WERI-Rb-1 (cell line): ENCODE data around the gene BPIFB3.

Experiments
- DNase-seq: peaks from one replicate; pipeline ENCODE4 v3.0.0-alpha.2; 2020
- H3K27ac ChIP-seq: fragments of 250-450 bp; sonication (Bioruptor Pico); 2 replicates; pipeline ENCODE4 v1.5.1; 2020; ENCODE audit warnings: mild to moderate bottlenecking, moderate library complexity
- H3K27me3 ChIP-seq: fragments of 250-450 bp; sonication (Bioruptor Pico); 2 replicates; pipeline ENCODE4 v1.5.1; 2021; ENCODE audit warnings: mild to moderate bottlenecking, low read depth, moderate library complexity; ENCODE audit not compliant: insufficient read depth, severe bottlenecking
- H3K36me3 ChIP-seq: fragments of 250-450 bp; sonication (Bioruptor Pico); 2 replicates; pipeline ENCODE4 v1.5.1; 2020; ENCODE audit warnings: mild to moderate bottlenecking, moderate library complexity
- H3K4me3 ChIP-seq: 2 replicates; pipeline ENCODE4 v1.5.1; 2011; ENCODE audit warnings: low read depth, mild to moderate bottlenecking, control low read depth, low read length
- H3K9me3 ChIP-seq: fragments of 250-450 bp; sonication (Bioruptor Pico); 2 replicates; pipeline ENCODE4 v1.5.1; 2021; ENCODE audit warnings: mild to moderate bottlenecking, moderate library complexity; ENCODE audit not compliant: severe bottlenecking
- TF ChIP-seq, protein P1 (sequence below): IDR thresholded peaks from 2 replicates; pipeline ENCODE4 v1.5.1; 2011; ENCODE audit warnings: low read depth, mild to moderate bottlenecking, control low read depth, inconsistent platforms, low read length

Gene BPIFB3

DNA sequence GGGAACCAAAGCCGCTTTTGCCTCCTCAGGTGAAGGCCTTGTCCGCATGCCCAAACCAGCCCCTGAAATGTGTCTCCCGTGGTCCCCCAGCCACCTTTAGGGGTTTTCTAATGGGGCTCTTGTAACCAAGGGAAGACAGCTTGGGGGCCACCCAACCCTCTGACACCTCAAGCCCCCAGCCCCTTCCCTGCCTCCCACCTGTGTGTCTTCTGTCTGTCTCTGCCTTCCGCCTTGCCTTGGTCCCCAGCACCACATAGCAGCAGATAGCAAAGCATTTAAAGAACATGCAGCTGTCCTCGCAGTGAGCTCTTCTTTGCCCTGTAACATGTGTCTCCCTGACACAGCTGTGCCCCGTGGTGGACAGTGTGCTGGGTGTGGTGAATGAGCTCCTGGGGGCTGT lies 9.6 kb downstream of the BPIFB3 start:
- no peaks in the 10 kb centered on the region for H3K9me3 ChIP-seq
- DNase-seq: no peak
- no peak overlapping the region for H3K27ac ChIP-seq
- TF ChIP-seq, protein P1, sequence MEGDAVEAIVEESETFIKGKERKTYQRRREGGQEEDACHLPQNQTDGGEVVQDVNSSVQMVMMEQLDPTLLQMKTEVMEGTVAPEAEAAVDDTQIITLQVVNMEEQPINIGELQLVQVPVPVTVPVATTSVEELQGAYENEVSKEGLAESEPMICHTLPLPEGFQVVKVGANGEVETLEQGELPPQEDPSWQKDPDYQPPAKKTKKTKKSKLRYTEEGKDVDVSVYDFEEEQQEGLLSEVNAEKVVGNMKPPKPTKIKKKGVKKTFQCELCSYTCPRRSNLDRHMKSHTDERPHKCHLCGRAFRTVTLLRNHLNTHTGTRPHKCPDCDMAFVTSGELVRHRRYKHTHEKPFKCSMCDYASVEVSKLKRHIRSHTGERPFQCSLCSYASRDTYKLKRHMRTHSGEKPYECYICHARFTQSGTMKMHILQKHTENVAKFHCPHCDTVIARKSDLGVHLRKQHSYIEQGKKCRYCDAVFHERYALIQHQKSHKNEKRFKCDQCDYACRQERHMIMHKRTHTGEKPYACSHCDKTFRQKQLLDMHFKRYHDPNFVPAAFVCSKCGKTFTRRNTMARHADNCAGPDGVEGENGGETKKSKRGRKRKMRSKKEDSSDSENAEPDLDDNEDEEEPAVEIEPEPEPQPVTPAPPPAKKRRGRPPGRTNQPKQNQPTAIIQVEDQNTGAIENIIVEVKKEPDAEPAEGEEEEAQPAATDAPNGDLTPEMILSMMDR: no peak
- H3K27me3 ChIP-seq: no peaks in the 10 kb centered on the region
- H3K36me3 ChIP-seq: no peaks in the 10 kb centered on the region
- H3K4me3 ChIP-seq: no peak overlapping the region

DNA sequence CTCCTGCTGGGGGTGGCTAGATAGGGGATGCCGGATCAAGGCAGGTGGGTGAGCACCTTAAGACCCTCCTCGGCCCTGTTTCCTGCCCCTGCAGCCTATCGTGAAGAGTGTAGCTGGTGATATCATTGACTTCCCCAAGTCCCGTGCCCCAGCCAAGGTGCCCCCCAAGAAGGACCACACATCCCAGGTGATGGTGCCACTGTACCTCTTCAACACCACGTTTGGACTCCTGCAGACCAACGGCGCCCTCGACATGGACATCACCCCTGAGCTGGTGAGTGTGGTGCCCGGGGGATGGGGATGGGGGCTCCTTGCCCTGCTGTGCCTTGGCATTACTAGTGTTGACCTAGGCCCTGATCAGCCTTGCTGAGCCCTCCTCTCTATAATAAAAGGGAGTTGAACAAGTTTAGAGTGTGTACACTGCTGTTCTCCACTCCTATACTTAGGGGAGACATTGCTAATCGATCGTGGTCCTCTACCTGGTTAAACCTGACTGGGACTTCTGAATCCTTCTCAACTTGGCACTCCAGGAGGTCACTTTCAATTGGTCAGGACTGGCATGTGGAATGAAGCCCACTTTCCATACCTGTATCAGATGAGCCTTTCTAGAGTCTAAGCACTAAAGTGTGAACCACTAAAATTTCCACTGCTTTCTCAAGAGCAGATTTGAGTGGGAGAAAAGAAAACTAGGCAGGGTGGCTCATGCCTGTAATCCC lies 11.0 kb downstream of the BPIFB3 start:
- DNase-seq: no peak
- Histone ChIP-seq H3K4me3 (no peak overlapping the region), H3K27me3 (no peaks in the 10 kb centered on the region), H3K36me3 (no peaks in the 10 kb centered on the region), H3K9me3 (no peaks in the 10 kb centered on the region), H3K27ac (no peak overlapping the region)
- TF ChIP-seq, protein P1: no peak

- TF ChIP-seq, protein P1: no peak
- Histone ChIP-seq H3K36me3 (no peaks in the 10 kb centered on the region), H3K27me3 (no peaks in the 10 kb centered on the region), H3K4me3 (no peak overlapping the region), H3K9me3 (no peaks in the 10 kb centered on the region), H3K27ac (no peak overlapping the region)
- DNase-seq: no peak
Observed at GRCh38 chr20:33065785-33066184, 12.1 kb downstream of the BPIFB3 start.

DNA sequence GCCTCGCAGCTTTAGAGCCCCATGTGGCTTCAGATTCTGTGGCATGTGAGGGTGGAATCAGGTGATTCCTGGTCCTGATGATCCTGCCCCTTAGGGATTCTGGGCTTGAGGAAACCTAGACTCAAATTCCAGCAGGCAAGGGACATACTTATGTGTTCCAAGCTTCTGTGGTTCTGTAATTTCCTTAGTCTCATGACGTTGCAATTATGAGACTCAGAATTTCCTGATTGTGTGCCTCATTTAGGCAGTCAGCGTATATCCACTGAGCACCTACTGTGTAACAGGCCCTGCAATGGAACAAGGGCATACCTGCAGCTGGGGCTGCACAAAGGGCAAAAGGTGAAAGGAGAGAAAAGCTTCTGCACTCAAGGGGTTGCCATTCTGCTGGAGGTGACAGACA lies 14.1 kb downstream of the BPIFB3 start:
- Histone ChIP-seq H3K9me3 (no peaks in the 10 kb centered on the region), H3K27me3 (no peaks in the 10 kb centered on the region), H3K36me3 (no peaks in the 10 kb centered on the region), H3K27ac (no peak overlapping the region), H3K4me3 (no peak overlapping the region)
- DNase-seq: no peak
- TF ChIP-seq, protein P1: no peak

DNA sequence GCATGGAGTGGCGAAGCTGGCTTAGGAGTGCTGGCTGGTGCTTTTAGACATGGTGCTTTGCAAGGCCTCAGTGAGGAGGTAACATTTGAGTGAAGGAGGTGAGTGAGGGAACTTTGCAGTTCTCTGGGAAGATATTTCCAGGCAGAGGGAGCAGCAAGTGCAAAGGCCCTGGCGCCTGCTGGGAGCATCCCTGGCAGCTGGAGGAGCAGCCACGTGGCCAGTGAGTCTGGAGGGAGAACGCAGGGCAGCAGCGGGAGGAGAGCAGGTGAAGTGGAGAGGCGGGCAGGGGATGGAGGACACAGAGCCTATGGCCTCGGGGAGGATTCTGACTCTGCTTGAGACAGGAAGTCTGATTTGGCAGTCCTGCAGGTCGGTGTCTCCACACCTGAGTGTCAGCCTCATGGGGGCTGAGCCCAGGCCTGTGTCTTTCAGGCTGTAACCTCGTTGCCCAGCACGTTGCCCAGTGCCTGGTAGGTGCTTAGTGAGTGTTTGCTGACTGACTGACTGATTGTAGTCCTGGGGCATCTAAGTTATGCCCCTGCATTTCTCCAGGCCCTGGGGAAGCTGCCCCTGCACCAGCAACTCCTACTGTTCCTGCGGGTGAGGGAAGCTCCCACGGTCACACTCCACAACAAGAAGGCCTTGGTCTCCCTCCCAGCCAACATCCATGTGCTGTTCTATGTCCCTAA lies 14.7 kb downstream of the BPIFB3 start:
- TF ChIP-seq, protein P1: no peak
- no peak overlapping the region for H3K4me3 ChIP-seq
- DNase-seq: no peak
- H3K27me3 ChIP-seq: no peaks in the 10 kb centered on the region
- H3K36me3 ChIP-seq: no peaks in the 10 kb centered on the region
- H3K9me3 ChIP-seq: no peaks in the 10 kb centered on the region
- no peak overlapping the region for H3K27ac ChIP-seq
